ENCODE measurements around the gene SH2D4B.

The SH2D4B gene

DNA sequence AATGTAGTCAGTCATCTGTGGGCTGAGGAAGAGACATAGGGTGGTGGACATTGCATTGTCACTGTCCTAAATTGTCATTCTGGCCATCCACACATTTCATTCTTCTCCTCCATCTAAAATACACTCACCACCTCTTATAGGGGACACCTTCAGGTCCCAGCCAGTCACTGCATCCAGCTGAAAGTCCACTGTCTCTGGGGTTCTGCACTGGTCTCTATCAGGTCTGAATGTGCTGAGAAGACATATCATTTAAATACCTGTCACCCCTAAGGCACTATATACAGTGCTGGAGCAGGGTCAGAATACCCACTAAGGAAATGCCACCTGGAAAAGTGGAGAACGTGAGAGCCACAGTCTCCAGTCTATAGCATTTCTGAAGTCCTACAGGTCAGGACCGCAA is 29.6 kb downstream of the SH2D4B start:
- no peaks in the 10 kb centered on the region for H3K9me3 ChIP-seq (ENCODE audit: control insufficient read depth, low read depth, low read length)
- H3K9ac ChIP-seq (ENCODE audit: low read length) = no peak overlapping the region
- H3K27me3 ChIP-seq (ENCODE audit: control insufficient read depth, insufficient read depth, low read length) = no peaks in the 10 kb centered on the region
- no peaks in the 10 kb centered on the region for H3K36me3 ChIP-seq (ENCODE audit: control insufficient read depth, low read depth, low read length)
- no peak overlapping the region for H3K4me3 ChIP-seq (ENCODE audit: low read length)
- no peak overlapping the region for H3K27ac ChIP-seq (ENCODE audit: low read length)
- no peaks in the 10 kb centered on the region for H3K4me1 ChIP-seq (ENCODE audit: control insufficient read depth, low read depth, low read length)

DNA sequence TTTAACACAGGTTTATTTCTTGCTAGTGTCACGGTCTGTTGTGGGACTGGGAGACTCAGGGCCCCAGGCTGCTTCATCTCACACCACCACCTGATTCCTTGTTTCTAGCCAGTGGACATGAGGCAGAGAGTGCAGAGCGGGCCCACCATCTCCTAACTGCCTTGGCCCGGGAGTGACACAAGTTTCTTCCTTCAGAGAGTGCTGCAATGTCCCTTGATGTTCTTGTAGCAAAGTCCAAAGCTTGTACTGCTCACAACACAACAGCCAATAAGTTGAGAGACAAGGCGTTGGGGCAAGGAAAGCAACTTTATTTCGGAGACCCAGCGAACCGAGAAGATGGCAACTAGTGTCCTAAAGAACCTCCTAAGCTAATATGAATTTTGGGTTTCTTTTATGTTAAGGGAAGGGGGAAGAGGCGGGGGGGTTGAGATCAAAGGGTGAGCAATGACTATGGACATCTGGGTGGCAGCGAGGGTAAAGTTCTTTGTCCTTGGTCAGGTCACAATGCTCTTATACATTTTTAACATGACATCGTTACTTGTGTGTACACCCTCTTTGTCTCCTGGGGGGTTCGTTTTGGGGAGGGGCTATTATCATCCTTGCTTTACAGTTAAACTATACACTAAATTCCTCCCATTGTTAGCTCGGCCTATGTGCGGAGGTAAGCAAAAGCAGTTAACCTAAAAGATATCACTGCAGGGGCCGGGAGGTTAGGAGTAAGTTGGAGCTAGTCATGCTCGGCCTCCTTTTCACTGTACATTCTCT is 31.6 kb downstream of the SH2D4B start:
- Histone ChIP-seq H3K27ac (ENCODE audit: low read length) (no peak overlapping the region), H3K9ac (ENCODE audit: low read length) (no peak overlapping the region), H3K27me3 (ENCODE audit: control insufficient read depth, insufficient read depth, low read length) (no peaks in the 10 kb centered on the region), H3K36me3 (ENCODE audit: control insufficient read depth, low read depth, low read length) (no peaks in the 10 kb centered on the region), H3K4me1 (ENCODE audit: control insufficient read depth, low read depth, low read length) (no peaks in the 10 kb centered on the region), H3K9me3 (ENCODE audit: control insufficient read depth, low read depth, low read length) (no peaks in the 10 kb centered on the region), H3K4me3 (ENCODE audit: low read length) (no peak overlapping the region)

DNA sequence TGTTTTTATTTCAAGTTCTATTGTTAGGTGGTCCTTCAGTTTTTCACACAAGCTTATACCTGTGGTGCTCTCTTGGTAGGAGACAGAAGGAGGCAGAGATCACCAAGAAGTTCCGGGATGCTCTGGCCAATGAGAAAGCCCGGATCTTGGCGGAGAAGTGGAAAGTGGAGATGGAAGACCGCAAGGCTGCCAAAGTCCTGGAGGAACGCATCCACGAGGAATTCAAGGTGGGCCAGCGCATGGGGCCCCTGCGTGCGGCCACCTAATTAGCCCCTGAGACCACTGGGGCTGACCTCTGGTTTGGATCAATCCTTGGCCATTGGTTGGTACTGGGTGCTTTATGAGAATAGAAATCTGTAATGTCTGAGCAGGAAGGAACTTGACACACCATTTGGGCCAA is 33.6 kb downstream of the SH2D4B start:
- no peaks in the 10 kb centered on the region for H3K9me3 ChIP-seq (ENCODE audit: control insufficient read depth, low read depth, low read length)
- no peaks in the 10 kb centered on the region for H3K4me1 ChIP-seq (ENCODE audit: control insufficient read depth, low read depth, low read length)
- no peaks in the 10 kb centered on the region for H3K36me3 ChIP-seq (ENCODE audit: control insufficient read depth, low read depth, low read length)
- H3K27me3 ChIP-seq (ENCODE audit: control insufficient read depth, insufficient read depth, low read length) = no peaks in the 10 kb centered on the region
- H3K4me3 ChIP-seq (ENCODE audit: low read length) = no peak overlapping the region
- no peak overlapping the region for H3K9ac ChIP-seq (ENCODE audit: low read length)
- no peak overlapping the region for H3K27ac ChIP-seq (ENCODE audit: low read length)

DNA sequence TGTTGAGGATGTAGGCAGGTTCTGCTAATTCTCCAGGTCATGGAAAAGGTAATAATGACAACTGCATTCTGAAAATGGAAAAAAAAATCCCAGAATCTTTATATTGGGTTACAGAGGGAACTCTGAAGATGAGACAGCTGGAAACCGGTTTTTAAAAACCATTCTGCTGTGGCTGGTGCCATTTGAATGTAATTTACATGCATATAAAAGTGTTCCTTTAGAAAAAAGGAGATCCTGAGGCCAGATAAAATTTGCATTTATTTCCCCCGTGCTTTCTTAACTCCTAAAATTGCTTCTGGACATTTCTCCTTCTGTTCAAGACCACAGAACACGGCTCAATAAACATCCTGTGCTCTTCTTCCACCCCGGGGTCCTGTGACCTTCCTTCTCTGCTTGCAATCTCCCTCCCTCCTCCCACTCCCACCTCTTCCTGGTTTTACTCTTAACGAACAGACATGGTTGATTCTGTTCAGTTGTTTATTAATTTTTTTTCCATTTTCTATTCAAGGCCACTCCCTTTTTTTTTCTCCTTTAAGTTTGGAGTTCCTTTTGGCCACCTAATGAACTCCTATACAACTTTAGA is 41.6 kb downstream of the SH2D4B start:
- H3K27me3 ChIP-seq (ENCODE audit: control insufficient read depth, insufficient read depth, low read length) = no peaks in the 10 kb centered on the region
- H3K36me3 ChIP-seq (ENCODE audit: control insufficient read depth, low read depth, low read length) = no peaks in the 10 kb centered on the region
- no peaks in the 10 kb centered on the region for H3K4me1 ChIP-seq (ENCODE audit: control insufficient read depth, low read depth, low read length)
- no peak overlapping the region for H3K4me3 ChIP-seq (ENCODE audit: low read length)
- H3K9me3 ChIP-seq (ENCODE audit: control insufficient read depth, low read depth, low read length) = no peaks in the 10 kb centered on the region
- H3K27ac ChIP-seq (ENCODE audit: low read length) = no peak overlapping the region
- no peak overlapping the region for H3K9ac ChIP-seq (ENCODE audit: low read length)

DNA sequence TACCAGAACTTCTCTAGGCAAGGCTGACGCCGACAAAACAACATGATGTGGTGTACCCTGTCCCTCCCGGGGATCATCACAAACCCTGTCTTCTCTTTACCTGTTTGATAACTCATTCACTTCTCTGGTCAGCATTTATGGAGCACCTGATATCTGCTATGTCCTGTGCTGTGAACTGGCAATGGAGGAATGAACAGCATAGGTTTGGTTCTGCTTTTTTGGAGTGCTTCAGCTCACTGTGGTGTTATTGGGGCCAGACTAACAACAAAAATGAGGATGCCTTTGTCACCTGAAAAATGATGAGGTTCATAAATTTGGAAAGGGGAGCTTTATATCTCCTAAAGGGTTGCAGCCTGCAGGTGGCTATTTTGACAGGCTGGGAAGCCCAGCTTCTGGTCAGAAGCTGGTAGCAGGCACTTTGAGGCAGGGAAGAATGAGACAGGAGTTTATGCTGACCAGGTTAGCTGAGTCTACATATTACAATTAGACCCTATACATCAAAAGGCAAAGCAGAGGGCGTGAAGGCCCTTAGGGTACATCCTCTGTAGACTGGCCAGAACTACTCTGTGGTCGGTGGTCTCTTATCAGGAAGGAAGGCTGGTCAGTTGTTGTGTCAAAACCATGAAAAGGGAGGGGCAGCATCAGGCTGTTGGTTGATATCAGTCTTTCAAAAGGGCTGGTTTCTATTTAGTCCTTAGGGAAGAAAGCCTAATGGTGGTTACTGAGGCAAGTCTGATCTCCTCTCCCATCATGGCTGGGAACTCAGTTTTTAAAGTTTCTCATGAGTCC is 42.3 kb downstream of the SH2D4B start:
- Histone ChIP-seq H3K9me3 (ENCODE audit: control insufficient read depth, low read depth, low read length) (no peaks in the 10 kb centered on the region), H3K4me3 (ENCODE audit: low read length) (no peak overlapping the region), H3K9ac (ENCODE audit: low read length) (no peak overlapping the region), H3K36me3 (ENCODE audit: control insufficient read depth, low read depth, low read length) (no peaks in the 10 kb centered on the region), H3K4me1 (ENCODE audit: control insufficient read depth, low read depth, low read length) (no peaks in the 10 kb centered on the region), H3K27ac (ENCODE audit: low read length) (no peak overlapping the region), H3K27me3 (ENCODE audit: control insufficient read depth, insufficient read depth, low read length) (no peaks in the 10 kb centered on the region)

DNA sequence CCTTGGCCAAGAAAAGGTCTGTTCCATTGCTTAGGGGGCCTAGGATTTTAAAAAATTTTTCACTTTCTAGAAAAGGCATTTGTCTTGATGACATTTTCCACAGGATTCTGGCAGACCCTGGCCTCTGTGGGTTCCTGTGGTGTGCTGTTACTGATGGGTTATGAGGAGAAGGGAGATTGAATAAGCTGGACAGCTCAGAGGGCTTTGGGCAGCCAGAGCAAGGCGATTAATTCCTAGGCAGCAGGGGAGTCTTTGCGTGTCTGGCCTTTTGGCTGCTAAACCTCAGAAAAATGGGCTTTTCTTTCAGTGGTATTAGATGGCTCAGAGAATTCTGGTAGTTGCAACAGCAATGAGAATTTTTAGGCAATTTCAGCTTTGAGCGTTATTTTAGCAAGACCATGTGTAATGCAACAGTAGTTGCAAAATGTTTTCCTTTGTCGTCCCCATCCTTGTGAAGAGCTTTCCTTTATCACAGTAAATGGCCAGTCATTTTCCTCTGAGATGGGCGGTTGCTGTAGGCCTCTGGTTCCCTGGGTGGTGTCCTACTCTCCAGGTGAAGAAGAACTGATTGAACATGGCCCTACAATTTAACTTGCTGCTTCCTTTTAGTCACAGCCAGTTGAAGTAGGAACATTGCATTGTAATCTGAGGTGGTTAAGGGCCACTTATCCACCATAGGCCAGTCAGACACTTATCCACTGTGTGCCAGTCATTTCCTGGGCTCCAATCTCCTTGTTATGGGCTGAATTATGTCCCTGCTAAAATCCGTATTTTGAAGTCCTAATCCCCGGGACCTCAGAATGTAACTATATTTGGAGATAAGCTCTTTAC is 43.2 kb downstream of the SH2D4B start:
- no peaks in the 10 kb centered on the region for H3K9me3 ChIP-seq (ENCODE audit: control insufficient read depth, low read depth, low read length)
- H3K36me3 ChIP-seq (ENCODE audit: control insufficient read depth, low read depth, low read length) = no peaks in the 10 kb centered on the region
- no peaks in the 10 kb centered on the region for H3K4me1 ChIP-seq (ENCODE audit: control insufficient read depth, low read depth, low read length)
- H3K9ac ChIP-seq (ENCODE audit: low read length) = no peak overlapping the region
- no peak overlapping the region for H3K4me3 ChIP-seq (ENCODE audit: low read length)
- no peaks in the 10 kb centered on the region for H3K27me3 ChIP-seq (ENCODE audit: control insufficient read depth, insufficient read depth, low read length)
- no peak overlapping the region for H3K27ac ChIP-seq (ENCODE audit: low read length)

DNA sequence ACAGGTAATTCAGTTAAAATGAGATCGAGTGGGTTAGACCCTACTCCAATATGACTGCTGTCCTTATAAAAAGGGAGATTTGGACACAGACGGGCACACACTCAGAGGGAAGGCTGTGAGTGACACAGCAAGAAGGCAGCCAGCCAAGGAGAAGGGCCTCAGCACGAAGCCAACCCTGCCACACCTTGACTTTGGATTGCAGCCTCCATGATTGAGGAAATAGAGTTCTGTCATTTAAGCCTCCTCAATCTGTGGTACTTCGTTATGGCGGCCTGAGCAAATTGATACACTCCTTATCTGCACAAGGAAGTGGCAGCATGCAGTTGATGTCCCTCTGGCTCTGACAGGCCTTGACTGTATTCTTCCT is 43.8 kb downstream of the SH2D4B start:
- Histone ChIP-seq H3K9me3 (ENCODE audit: control insufficient read depth, low read depth, low read length) (no peaks in the 10 kb centered on the region), H3K4me3 (ENCODE audit: low read length) (no peak overlapping the region), H3K4me1 (ENCODE audit: control insufficient read depth, low read depth, low read length) (no peaks in the 10 kb centered on the region), H3K9ac (ENCODE audit: low read length) (no peak overlapping the region), H3K27ac (ENCODE audit: low read length) (no peak overlapping the region), H3K36me3 (ENCODE audit: control insufficient read depth, low read depth, low read length) (no peaks in the 10 kb centered on the region), H3K27me3 (ENCODE audit: control insufficient read depth, insufficient read depth, low read length) (no peaks in the 10 kb centered on the region)

DNA sequence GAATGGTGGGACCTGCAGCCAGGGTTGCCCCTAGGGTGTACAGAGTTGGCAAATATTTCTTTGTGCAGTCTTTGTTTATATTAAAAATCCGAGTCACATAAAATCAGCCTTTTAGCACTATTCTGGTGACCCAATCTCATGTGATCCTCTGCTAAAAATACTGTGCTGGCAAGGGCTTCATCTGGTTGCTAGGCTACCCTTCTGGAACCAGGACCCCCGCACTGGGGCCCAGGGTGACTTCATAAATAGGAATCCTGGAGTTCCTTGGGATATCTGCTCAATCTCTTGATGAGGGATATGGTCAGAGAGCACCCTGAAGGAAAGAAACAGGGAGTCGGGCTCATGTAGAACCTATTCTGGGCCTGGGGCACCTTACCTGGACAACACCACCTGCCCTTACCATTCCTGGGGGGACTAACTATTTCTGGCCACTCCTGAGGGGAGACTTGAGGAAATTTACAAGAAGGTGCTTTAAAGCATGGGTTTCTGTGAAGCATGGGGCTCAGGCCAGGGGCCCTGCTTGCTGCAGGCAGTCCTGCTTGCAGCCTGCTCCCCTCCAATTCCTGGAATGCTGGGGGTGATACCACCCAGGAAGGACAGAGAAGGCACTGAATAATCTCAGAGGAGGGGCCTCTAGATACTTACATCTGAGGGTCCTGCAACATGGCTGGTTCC is 44.7 kb downstream of the SH2D4B start:
- no peaks in the 10 kb centered on the region for H3K36me3 ChIP-seq (ENCODE audit: control insufficient read depth, low read depth, low read length)
- H3K9ac ChIP-seq (ENCODE audit: low read length) = no peak overlapping the region
- H3K27ac ChIP-seq (ENCODE audit: low read length) = no peak overlapping the region
- H3K4me1 ChIP-seq (ENCODE audit: control insufficient read depth, low read depth, low read length) = no peaks in the 10 kb centered on the region
- no peaks in the 10 kb centered on the region for H3K27me3 ChIP-seq (ENCODE audit: control insufficient read depth, insufficient read depth, low read length)
- no peaks in the 10 kb centered on the region for H3K9me3 ChIP-seq (ENCODE audit: control insufficient read depth, low read depth, low read length)
- H3K4me3 ChIP-seq (ENCODE audit: low read length) = no peak overlapping the region

DNA sequence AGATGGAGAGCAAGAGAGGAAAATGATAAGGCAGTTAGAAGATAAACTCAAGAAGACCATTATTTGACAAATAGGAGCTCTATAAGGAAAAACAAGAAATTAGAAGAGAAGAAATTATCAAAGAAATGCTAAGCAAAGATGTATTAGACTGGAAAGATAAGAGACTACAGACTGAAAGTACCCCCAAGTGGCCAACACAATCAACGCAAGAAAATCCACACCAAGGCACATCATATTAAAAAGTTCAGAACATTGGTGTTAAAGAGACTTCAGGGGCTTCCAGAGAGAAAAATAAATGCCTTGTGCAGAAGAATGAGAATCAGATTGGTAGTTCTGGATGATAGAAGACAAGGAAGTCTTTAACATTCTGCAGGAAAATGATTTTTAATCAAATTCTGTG is 46.0 kb downstream of the SH2D4B start:
- no peak overlapping the region for H3K27ac ChIP-seq (ENCODE audit: low read length)
- no peaks in the 10 kb centered on the region for H3K9me3 ChIP-seq (ENCODE audit: control insufficient read depth, low read depth, low read length)
- no peaks in the 10 kb centered on the region for H3K36me3 ChIP-seq (ENCODE audit: control insufficient read depth, low read depth, low read length)
- no peak overlapping the region for H3K4me3 ChIP-seq (ENCODE audit: low read length)
- H3K4me1 ChIP-seq (ENCODE audit: control insufficient read depth, low read depth, low read length) = no peaks in the 10 kb centered on the region
- H3K9ac ChIP-seq (ENCODE audit: low read length) = no peak overlapping the region
- H3K27me3 ChIP-seq (ENCODE audit: control insufficient read depth, insufficient read depth, low read length) = no peaks in the 10 kb centered on the region

DNA sequence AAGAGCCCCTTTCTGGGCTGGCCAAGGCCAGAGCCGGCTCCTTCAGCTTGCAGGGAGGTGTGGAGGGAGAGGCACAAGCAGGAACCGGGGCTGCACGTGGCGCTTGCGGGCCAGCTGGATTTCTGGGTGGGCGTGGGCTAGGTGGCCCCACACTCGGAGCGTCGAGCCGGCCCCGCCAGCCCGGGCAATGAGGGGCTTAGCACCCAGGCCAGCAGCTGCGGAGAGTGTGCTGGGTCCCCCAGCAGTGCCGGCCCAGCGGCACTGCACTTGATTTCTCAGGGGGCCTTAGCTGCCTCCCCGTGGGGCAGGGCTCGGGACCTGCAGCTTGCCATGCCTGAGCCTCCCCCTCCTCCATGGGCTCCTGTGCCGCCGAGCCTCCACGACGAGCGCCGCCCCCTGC is 48.1 kb downstream of the SH2D4B start:
- Histone ChIP-seq H3K27me3 (ENCODE audit: control insufficient read depth, insufficient read depth, low read length) (no peaks in the 10 kb centered on the region), H3K9ac (ENCODE audit: low read length) (no peak overlapping the region), H3K9me3 (ENCODE audit: control insufficient read depth, low read depth, low read length) (no peaks in the 10 kb centered on the region), H3K36me3 (ENCODE audit: control insufficient read depth, low read depth, low read length) (no peaks in the 10 kb centered on the region), H3K4me1 (ENCODE audit: control insufficient read depth, low read depth, low read length) (no peaks in the 10 kb centered on the region), H3K27ac (ENCODE audit: low read length) (no peak overlapping the region), H3K4me3 (ENCODE audit: low read length) (no peak overlapping the region)

DNA sequence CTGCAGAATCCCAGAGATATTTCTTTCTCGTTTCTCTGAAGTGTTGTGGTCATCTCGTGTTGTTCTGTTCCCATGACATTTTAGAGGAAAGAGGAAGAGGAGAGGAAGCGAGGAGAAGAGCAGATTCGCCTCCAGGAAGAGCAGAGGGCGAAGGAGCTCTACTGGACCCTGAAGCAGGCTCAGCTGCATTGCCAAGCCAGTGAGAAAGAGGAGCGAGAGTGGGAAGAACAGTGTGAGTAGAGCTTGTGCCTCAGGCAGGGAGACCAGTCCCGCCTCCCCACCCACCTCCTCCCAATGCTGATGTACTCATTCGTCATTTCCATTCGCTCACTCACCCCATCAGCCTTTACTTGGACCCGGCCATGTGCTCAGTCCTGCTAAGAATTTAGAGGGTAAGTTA is 50.8 kb downstream of the SH2D4B start:
- no peak overlapping the region for H3K4me3 ChIP-seq (ENCODE audit: low read length)
- no peaks in the 10 kb centered on the region for H3K9me3 ChIP-seq (ENCODE audit: control insufficient read depth, low read depth, low read length)
- no peaks in the 10 kb centered on the region for H3K4me1 ChIP-seq (ENCODE audit: control insufficient read depth, low read depth, low read length)
- no peak overlapping the region for H3K9ac ChIP-seq (ENCODE audit: low read length)
- no peaks in the 10 kb centered on the region for H3K27me3 ChIP-seq (ENCODE audit: control insufficient read depth, insufficient read depth, low read length)
- no peak overlapping the region for H3K27ac ChIP-seq (ENCODE audit: low read length)
- no peaks in the 10 kb centered on the region for H3K36me3 ChIP-seq (ENCODE audit: control insufficient read depth, low read depth, low read length)

Data from iPS-18a (cell line).